NCI-H146 treated with DMSO at 0.1 percent for 48 hours (cell line): ENCODE data around the gene CD200.

Experiments used
- DNase-seq: peaks from one replicate; lab custom pipeline; 2025; ENCODE audit not compliant: unreplicated experiment; lab: John Stamatoyannopoulos, UW

The CD200 gene

DNA sequence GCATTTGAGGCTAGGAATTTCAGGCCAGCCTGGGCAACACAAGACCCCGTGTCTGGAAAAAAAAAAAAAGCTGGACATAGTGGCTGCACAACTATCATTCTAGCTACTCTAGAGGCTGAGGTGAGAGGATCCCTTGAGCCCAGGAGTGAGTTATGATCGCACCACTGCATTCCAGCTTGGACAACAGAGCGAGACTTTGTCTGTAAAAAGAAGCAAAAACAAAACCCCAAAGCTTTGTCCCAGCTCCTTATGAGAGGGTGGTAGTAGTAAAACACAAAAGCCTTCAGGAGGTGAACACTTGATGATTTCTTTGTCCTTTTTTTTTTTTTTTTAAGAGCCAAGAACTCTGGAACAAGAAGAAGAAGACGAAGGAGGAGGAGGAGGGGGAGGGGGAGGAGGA, 1.1 kb upstream of the CD200 start:
- no peak for DNase-seq

DNA sequence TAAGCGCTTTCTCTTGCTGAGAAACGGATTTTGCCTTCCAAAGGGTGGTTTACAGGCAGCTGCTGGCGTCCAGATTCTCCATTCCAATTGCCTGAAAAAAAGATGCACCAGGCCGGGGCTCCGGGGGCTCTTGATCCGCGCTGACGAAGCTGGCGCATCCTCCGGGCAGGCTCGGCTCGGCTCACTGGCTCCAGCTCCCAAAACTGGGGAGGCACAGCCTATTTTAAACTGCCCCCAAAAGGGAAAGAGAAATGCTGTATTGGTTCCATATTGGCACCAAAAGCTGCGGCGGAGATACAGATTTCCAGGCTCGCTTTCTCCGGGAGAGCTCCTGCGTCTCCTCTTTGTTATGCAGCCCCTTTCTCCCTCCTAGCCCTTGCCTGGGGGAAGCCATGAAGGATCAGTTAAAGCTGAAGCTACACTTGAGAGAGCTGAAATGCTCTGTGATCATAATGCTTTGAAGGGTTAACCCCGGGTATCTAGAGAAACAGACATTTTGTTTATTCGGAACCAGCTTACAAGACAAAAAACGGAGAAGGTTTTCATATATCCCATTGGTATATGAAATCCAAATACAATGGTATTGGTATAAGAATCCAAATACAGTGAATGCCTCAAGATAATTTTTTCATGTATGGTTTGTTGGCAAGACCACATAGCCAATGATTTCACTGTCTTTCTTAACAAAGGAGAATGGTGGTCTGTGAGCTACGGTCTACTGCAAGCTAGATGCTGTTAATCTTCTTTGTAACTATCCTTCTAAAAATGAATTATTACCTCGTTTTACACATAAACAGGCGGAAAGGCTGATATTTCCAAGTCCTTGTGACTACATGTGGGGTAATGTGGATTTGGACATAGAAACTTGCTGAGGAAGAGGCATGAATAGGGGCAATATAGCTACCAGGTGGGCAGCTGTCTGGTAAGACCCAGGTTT, 693 bp downstream of the CD200 start:
- DNase-seq, result peak; percentile 66

DNA sequence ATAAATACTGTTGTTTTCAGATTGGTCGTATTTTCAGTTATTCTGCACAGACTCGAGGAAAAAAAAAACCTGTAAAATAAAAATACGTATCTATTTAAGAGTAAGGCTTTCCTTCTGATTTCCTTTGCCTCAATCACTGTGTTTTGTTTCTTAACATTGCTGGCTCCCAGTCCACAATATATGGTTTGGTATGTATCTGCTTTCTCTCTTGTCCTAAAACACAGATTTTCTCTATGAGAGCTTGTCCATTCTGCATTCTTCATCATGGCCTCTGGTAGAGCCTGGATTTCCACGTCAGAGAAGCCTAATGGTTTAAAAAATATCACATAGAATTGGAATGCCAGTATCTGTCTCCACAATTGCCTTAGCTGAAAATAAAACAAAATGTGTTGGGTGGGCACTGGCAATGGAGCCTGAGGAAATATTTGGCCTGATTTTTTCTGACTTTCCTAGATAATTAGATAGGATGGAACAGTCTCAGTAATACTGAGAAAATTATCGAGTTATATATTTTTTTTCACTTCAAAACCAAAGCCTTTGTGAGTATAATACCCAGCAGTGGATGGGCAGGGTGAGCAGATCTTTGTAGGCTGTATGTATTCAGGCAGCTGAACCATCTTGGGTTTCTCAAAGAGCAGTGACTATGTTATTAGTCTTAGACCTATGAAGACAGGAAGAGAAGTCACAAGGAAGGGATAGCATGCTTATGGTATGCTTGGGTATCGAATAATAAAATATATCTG, 1.9 kb downstream of the CD200 start:
- DNase-seq, result no peak

DNA sequence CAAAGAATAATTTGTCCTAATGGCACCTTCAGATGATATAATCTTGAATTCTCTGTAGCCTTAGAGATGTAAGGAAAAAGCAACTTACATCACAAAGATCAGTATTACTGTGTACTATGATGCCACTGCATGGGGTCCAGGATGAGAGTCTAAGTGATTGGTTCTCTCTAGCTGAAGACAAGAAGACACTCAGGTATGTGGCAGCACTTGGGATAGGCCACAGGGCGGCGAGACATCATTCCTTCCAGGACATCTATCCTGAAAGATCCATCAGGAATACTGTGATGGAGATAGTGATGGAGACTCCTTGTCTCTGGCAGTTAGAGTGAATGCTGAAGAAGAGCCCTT, 2.5 kb downstream of the CD200 start:
- no peak for DNase-seq

DNA sequence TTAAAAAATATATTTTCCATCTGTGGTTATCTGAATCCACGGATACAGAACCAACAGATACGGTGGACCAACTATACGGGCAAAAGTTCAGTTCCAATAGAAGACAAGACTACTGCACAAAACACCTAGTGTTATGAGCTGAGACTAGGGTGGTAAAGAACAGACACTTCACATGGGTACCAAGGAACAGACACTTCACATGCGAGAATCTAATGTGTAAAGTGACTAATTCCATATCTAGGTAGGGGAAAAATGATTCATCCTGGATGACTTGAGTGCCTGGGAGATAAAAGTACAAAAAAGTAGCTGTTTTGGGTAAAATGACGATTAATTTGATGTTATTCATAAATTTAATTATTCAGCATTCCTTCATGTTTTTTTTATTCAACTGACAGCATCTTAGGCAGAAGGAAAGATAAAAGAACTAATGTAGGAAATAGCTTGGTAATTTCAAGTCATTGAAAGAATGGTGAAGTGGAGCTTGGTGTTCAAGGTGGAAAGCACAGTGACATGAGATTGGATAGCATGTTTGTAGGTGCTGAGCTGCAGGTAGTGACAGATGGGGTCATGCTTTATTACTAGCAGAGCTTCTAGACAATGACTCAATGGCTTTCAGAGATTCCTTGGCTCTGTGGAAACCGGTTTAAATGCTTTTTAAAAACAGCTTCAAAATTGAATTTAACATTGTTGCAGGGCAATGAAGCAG, 5.2 kb downstream of the CD200 start:
- no peak for DNase-seq

DNA sequence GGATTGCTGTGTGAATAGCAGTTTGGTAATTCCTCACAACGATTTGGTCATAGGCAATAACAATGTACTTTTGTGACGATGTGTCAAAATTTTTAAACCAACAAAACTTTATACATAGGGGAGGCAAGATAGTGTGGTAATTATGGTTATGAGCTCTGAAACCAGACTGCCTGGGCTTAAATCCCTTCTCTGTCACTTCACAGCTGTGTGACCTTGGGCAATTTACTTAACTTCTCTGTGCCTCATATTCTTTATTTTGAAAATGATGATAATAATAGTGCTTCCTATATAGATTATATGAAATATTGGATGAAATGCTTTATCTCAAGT, 5.7 kb downstream of the CD200 start:
- no peak for DNase-seq

DNA sequence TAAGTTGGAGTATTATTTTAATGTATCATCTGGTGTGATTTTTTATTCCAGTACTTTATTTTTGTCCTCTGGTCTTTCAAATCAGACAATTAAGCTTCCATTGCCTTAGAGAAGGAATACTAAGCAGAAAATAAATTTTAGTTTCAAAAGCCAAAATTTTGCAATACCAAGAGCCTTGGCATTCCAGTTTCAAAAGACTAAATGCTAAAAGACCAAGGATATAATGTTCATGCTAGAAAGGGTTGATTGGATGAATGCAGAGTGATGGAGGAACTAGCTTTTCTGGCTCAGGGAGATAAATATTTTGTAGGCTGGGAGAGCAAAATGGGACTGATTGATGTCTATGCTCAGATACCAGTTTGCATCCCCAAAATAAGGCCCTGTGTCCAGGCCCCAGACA, 6.2 kb downstream of the CD200 start:
- no peak for DNase-seq

DNA sequence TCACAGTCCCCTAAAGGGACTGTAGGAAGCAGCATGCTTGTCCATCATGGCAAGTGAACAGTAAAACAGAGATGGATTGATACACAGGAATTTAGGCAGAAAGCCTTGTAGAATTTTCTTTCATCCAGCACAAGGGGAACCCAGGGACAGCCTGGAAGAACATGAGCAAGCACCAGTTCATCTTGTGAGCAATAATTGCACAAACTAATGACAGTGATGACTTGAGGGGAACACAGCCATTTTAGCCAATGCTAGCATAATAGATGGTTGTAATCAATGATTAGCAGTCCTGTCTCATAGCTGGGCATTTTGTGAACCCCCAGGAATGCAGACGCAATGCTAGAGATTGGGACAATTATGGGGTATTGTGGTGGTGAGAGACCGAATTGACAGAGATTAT, 6.7 kb downstream of the CD200 start:
- DNase-seq, result no peak

DNA sequence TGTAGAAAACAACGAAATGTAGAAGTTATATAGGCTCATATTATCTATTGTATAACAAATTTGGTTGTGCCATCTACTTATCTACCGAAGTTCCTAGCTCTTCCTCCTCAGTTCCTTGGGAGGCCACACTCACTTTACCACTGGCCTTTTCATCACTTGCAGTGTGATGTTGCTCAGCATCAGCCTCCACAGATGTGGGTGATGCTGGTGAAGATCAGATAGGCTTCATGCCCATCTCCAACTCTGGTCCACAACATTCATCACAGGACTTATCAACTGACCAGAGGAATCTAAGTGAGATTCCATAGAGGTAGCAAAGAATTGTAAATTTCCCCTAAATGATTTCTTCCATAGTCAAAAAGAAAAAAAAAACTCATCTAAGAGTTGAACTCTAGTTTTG, 8.4 kb downstream of the CD200 start:
- no peak for DNase-seq

DNA sequence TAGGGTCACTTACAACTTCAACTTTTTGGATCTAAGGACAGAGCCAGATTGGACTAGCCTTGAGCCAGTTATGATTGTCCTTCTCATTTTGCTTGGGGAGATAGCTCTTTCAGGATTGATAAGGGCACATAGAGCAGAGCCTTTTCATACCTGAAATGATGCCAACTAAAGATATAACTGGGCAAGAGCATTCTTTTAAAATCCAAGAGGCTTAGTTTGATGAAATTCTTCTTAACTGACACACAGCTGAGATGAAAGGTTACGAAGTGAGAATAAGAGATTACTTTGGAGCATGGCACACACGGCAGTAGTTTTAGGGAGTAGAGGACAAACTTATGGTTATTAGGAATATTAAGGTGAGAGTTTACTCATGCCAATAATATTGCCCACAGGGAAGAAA, 12.7 kb downstream of the CD200 start:
- no peak for DNase-seq

DNA sequence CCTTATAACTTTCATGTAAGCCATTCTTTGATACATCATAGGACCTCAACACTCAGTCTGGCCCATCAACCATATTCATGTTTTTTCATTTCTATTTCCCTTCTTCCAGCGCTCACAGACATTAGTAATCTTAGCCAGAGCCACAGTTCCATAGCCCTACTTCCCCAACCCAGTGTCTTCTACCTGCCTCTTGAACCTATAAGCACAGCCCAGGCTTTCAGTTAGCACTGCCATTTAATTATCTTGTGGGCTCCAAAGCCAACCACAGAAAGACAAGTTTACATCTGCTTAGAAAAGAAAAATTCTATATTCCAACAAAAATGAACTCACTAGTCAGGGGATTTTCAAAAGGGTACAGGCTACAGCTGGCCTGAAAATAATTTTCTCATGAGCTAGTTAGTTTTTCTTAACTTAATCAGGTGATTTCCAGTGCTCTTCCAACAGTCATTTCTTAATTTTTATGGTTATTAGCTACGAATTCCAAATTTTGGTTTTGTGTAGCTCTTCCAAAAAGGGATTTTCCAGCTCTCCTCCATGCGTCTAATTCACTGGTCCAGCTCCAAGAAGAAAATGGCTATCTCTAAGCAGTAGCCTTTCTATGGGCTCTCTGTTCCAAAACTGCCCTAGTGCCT, 13.7 kb downstream of the CD200 start:
- no peak for DNase-seq

DNA sequence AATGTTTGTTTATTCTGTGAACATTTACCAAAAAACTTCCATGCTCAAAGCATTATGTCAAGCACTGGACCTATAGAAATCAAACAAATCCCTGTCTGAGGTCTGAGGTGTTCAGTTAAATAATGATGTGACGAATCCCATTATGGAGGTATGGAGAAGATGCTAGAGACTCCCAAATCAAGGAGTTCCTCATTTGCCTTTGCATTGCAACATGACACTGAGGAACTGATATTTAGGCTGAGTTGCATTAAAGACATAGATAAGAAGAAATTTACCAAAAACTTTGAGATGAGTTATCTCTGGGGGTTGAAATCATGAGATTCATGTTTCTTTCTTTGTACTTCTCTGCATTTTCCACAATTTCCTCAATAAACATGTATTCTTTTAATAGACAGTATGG, 16.0 kb downstream of the CD200 start:
- no peak for DNase-seq

DNA sequence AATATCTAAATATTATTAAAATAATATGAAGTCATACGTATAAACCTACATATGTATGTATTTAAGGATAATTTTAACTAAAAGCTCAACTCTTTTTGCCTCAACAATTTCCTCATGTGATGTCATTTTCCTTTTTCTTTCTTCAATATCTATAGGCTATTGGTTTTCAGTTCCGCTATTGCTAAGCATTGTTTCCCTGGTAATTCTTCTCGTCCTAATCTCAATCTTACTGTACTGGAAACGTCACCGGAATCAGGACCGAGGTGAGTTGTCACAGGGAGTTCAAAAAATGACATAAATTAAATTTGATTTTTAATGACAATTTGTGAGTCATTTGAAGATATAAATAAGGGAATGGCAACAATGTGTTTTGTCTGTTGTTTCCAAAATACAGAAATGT, 16.6 kb downstream of the CD200 start:
- DNase-seq, result no peak

DNA sequence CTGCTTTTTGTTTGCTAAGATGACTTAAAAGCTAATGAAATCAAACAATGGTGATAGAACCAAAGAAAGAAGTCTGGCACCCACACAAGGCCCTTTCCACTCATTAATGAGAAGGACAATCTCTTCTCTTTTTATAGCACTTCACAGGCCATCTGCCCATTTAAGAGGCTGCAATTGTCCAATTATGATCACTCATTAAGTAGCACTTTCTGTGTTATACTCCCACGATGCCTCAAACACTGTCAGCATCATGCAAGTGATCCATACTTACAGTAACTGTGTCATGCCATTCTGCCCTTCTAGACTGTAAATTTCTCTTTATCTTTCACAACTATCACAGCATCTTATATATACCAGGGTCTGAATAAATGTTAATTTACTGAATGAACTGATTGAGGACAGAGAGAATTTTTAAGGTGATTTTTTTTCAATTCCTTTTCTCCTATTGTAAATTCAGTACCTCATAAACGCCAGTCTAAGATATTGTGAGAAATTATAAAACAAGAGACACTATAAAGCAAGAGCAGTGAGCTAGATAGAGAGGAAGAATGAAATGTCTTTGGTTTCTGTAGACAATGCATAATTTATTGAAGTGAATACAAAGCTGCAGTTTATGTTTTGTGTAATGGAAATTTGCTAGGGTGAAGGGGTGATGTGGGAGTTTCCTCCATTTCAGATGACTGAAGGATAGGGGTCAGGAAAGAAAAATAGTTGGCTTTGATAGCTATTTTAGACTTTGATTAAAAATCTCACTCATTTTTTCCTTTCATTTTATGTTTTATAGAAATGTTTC, 17.3 kb downstream of the CD200 start:
- no peak for DNase-seq

DNA sequence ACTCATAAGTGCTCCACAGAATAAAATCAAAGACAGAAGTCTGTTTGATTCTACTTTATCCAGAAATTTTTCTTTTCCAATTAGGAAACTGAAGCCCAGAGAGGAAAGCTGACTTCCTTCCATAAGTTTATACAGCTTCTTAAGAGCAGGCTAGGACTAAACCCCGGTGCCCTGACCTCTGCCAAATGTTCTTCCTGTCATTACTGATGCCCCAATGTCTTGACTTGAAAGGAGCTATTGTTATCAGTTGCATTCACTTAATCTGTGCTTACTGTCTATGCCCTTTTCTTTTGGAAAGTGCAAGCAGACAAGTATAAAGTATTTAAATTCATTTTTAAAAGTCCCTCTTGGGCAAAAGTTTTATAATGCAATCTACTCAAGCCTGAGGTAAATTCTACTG, 18.1 kb downstream of the CD200 start:
- DNase-seq, result no peak

DNA sequence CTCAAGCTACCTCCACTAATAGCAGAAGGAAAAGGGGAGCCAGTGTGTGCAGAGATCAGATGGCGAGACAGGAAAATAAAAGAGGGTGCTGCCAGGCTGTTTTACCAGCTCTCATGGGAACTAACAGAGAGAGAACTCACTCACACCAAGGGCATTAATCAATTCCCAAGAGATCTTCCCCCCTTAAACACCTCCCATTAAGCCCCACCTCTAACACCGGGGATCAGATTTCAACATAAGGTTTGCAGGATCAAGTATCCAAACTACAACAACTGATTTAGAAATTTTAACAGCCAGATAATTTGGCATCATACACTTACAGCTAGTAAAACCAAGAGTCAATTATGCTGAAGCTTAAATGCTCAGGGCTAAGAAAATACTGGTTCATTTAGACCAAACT, 18.9 kb downstream of the CD200 start:
- DNase-seq, result no peak

DNA sequence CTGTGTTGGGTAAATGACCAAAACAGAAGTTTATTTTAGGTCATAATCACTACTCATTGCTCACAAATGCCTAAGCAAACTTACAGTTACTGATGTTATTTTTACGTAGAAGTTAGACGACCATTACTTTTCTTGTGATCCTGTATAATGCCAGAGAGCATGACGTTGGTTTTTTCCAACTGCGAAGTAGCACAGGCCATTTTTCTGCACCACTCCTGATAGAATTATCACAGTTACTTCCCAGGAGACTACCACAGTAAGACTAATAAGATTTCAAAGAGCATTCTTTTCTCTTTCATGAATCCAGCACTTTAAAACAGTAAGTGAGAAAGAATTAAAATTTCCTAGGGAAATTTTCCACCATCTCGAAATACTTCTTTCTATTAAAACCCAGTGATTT, 19.8 kb downstream of the CD200 start:
- no peak for DNase-seq

DNA sequence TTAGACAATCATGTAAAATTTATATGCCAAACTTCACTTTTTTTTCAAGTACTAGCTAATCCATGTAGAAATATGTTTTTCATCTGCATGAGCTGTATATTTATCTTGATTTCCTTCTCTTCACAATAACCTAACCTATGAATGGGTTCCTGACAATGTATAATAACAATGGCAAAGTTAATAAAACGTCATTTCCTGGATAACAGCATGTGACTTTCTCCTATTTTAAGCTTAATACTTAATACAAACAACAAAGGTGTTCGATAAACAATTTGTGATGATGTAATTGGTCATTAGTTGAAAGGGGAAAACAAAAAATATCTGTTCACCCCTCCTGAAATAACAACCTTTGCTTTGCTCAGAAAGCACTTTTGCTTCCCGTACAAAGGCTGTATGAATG, 20.4 kb downstream of the CD200 start:
- DNase-seq, result no peak

DNA sequence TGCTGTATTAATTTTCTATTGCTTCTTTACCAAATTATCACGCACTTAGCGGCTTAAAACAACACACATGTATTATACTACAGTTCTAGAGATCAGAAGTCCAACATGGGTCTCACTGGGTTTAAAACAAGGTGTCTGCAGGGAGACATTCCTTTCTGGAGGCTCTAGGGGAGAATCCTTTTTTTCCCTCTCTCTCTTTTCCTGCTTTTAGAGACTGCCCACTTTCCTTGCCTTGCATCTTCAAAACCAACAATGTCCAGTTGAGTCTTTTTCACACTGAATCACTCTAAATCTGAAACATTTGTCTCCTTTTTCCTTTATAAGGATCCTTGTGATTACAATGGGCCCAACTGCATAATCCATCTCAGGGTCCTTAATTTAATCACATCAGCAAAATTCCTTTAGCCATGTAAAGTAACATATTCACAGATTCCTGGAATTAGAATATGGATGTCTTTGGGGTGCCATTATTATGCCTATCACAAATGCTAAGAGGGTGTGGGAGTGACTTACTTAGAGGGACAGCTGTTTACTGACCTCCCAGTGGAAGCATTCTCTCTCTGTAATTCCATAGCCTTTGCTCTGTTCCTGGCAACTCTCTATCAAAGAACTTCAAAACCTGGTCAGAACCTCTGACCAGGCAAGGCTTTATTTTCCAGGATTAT, 21.8 kb downstream of the CD200 start:
- no peak for DNase-seq

DNA sequence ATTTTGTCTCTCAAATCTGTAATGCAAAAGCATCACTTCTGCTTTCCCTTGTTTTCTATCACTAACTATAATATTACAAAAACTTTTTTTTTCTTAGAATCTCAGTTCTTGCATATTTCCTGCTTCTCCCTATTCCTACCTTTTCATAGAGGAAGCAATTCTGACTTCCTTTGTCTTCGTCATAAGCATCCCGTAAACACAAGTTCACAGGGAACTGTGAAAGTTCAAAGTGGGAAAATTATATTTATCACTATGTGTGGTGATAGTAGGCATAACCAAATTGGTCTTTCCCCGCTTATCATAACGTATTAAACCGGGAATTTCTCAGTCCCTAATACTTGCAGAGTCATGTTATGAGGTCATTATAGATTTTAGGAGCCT, 22.3 kb downstream of the CD200 start:
- DNase-seq, result no peak
